ENCODE measurements around the gene FABP6. TPM values are rescaled to one million over a fixed set of nuclear protein-coding genes. Genes with fewer than 3 reads are reported as not detected.

The FABP6 gene
- total RNA-seq, result 1.6 TPM
- long read RNA-seq, partial matches to known transcripts, result 0 of 1 reads
- long read RNA-seq, other reads (novel, unspliced or antisense), result 1 of 1 reads

- H3K9me3 ChIP-seq (replicated peaks), result no peaks in the 10 kb centered on the region
- intact Hi-C loops (cut with micrococcal nuclease), result no loop called here
- no peak within 1 kb of the TSS for H3K27ac ChIP-seq (replicated peaks)
- no peaks in the 10 kb centered on the region for H3K36me3 ChIP-seq
- H3K4me3 ChIP-seq, result no peak within 1 kb of the TSS
- TF ChIP-seq CTCF (IDR thresholded peaks at IDR 0.05; ENCODE audit: borderline replicate concordance), result no peak
- DNase-seq, result no peak
- no peaks in the 10 kb centered on the region for H3K27me3 ChIP-seq (ENCODE audit: low read depth)
- H3K4me1 ChIP-seq, result peaks cover 5% of the 10 kb centered on the region
These were observed at the start of gene FABP6 for GRCh38 chr5:160229190-160229742. Gene FABP6, plus strand, starts transcription at chr5:160229506. Its CDS starts 52 bp downstream, at chr5:160229558.

- Histone ChIP-seq H3K4me1 (peaks cover 1% of the 10 kb centered on the region), H3K27me3 (ENCODE audit: low read depth) (no peaks in the 10 kb centered on the region), H3K4me3 (no peak overlapping the region), H3K9me3 (replicated peaks) (no peaks in the 10 kb centered on the region), H3K27ac (replicated peaks) (no peak overlapping the region), H3K36me3 (no peaks in the 10 kb centered on the region)
- DNase-seq, result no peak
- intact Hi-C loops (cut with micrococcal nuclease), result no loop called here
- TF ChIP-seq CTCF (IDR thresholded peaks at IDR 0.05; ENCODE audit: borderline replicate concordance), result no peak
These were observed 48.4 kb upstream of the FABP6 start for GRCh38 chr5:160180931-160181330.

- Histone ChIP-seq H3K4me1 (no peaks in the 10 kb centered on the region), H3K27ac (replicated peaks) (no peak overlapping the region), H3K27me3 (ENCODE audit: low read depth) (no peaks in the 10 kb centered on the region), H3K36me3 (no peaks in the 10 kb centered on the region), H3K9me3 (replicated peaks) (no peaks in the 10 kb centered on the region), H3K4me3 (no peak overlapping the region)
- no peak for DNase-seq
- intact Hi-C loops (cut with micrococcal nuclease), result no loop called here
- no peak for TF ChIP-seq CTCF (IDR thresholded peaks at IDR 0.05; ENCODE audit: borderline replicate concordance)
These were observed 47.2 kb upstream of the FABP6 start for GRCh38 chr5:160181965-160182622.

- intact Hi-C loops (cut with micrococcal nuclease), result no loop called here
- H3K4me3 ChIP-seq, result no peak overlapping the region
- H3K9me3 ChIP-seq (replicated peaks), result no peaks in the 10 kb centered on the region
- no peaks in the 10 kb centered on the region for H3K27me3 ChIP-seq (ENCODE audit: low read depth)
- H3K36me3 ChIP-seq, result no peaks in the 10 kb centered on the region
- no peak overlapping the region for H3K27ac ChIP-seq (replicated peaks)
- DNase-seq, result no peak
- no peak for TF ChIP-seq CTCF (IDR thresholded peaks at IDR 0.05; ENCODE audit: borderline replicate concordance)
- H3K4me1 ChIP-seq, result peaks cover 3% of the 10 kb centered on the region
These were observed 46.2 kb upstream of the FABP6 start for GRCh38 chr5:160183075-160183474.

GRCh38 chr5:160185626-160186360 lies 43.5 kb upstream of the FABP6 start:
- H3K27me3 ChIP-seq (ENCODE audit: low read depth), result no peaks in the 10 kb centered on the region
- H3K9me3 ChIP-seq (replicated peaks), result no peaks in the 10 kb centered on the region
- H3K4me1 ChIP-seq, result peaks cover 10% of the 10 kb centered on the region
- H3K4me3 ChIP-seq, result no peak overlapping the region
- no peak for TF ChIP-seq CTCF (IDR thresholded peaks at IDR 0.05; ENCODE audit: borderline replicate concordance)
- H3K27ac ChIP-seq (replicated peaks), result no peak overlapping the region
- DNase-seq, result no peak
- no peaks in the 10 kb centered on the region for H3K36me3 ChIP-seq
- intact Hi-C loops (cut with micrococcal nuclease), result no loop called here

All from left ventricle myocardium inferior (tissue), 1 donor.